Activated T-cell treated with anti-CD3 and anti-CD28 coated beads for 48 hours (primary cell): ENCODE measurements around the gene ADSS1.

ENCODE experiments used
- DNase-seq: peaks from one replicate; pipeline ENCODE4 v3.0.0-alpha.2; 2020; ENCODE audit warnings: low read depth

ADSS1 gene

DNA sequence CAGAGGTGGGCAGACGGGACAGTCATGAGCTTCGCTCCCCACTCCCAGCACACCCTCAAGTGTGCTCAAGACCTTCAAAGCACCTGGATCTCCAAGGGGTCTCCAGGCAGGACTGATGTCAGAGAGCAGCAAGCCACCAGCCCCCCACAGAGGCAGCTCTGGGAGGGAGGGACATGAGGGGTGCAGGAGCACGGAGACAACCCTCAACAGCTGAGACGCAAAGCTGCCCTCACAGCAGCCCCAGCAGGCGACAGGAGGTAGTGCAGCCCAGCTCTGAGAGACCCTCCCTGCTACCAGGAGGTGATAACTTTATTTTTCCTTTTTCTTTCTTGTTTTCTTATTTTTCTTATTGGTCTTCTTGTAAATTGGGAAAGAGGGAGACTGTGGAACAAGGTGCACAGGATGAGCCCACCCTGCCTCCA is 46.8 kb downstream of the ADSS1 start:
- no peak for DNase-seq

DNA sequence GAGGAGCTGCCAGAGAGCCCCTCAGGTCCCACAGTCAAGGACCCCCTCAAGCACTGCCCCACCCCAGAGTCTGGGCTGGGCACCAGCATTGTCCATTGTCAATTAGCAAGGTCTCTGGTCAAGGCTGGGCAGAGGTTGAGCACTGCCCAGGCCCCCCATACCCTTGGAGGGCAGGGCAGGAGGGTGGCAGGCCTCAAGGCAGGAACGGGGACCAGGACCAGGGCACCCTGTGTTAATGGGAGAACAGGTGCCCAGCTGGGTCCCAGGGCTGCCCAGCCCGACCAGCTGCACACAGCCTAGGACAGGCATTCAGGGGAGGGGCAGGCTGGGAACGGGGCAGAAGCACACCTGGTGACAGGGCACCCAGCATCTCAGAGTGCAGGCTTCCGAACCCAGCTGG is 47.3 kb downstream of the ADSS1 start:
- DNase-seq = no peak

DNA sequence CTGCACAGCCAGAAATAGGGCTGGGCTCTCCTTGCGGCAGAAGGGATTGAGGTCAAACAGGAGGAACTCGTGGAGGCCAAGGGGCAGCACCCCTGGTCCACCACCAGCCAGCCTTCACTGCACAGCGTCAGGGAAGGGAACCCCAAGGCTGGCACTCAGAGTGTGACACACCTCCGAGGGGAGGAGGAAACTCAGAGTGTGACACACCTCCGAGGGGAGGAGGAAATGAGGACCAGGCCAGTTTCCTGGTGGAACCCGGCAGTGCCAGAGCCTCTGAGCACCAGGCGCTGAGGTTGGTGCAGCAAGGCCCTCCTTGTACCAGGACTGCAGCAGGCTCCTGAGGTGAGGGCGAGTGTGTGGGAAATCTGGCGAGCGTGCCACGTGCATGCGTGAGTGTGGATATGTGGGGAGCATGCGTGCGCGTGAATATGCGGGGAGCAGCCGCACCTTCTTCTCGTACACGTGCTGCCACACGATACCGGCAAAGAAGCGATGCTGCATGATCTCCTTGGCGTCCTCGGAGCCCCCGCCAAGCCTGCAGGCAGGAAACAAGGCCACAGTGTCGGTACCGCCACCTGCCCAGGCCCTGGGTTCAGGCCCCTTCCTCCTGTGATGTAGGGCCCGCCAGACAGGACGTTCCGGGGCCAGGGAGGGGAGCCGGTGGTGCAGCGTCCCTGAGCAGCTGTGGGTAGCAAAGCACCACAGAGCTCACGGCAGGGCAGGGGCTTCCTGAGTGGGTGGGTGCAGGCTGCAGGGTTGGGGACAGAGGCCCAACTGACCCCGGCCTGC is 48.1 kb downstream of the ADSS1 start:
- no peak for DNase-seq

DNA sequence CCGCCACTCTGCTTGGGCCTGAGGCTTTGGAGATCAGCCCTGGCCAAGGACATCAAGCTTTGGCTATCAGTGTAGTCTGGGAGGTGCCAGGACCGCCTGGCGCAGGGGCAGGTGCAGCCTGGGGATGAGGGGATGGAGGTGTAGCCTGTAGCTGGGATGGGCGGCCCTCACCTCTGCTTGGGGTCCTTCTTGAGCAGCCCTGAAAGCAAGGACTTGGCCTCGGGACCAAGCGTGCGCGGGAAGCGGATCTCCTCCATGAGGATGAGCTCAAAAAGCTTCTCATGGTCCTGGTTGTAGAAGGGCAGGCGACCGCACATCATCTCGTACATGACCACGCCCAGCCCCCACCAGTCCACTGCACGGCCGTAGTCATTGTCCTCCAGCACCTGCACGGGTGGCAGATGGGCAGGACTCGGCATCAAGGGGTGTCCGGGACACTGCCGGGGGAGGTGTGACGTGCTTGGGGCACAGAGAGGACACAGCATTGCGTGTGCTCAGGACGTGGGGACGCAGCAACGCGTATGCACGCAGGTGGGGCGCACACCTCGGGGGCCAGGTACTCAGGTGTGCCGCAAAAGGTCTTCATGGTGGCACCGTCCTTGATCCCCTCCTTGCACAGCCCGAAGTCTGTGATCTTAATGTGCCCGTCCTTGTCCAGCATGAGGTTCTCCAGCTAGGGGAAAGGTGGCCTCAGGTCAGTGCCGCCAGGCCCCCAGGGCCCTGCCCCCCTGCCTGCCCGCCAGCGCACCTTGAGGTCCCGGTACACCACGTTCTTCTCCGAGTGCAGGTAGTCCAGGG is 48.9 kb downstream of the ADSS1 start:
- DNase-seq = no peak

DNA sequence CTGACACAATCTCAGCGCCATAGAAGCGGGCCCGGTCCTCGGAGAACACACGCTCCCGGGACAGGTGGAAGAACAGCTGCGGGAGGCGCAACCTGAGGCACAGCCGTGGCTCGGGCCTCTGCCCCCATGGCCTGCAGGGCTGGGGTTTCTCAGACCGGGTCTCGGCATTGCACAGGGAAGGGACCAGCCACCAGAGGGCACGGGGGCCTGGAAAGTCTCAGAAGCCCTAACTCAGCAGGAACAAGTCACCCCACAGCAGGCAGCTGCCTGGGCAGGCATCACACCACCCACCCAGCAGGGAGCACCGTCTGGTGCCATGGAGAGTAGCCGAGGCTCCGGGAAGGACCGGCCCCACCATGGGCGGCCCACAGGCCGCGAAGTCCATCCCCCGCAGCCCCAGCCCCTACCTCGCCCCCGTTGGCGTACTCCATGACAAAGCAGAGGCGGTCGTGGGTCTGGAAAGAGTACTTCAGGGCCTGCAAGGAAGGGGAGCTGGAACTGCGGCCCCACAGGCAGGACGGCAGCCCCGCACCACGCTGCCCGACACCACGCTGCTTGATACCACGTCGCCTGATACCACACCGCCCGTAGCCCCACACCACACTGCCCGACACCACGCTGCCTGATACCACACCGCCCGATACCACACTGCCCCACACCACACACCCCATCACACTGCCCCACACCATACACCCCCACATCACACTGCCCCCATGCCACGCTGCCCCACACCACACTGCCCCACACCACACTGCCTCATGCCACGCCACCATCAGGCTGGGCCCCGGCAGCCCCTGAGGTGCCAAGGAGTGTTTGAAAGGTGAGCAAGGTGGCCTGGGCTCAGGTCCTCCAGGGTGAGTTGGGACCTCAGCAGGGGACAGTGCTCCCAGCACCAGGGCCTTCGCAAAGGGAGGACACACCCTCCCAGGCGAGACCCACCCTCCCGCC is 49.8 kb downstream of the ADSS1 start:
- no peak for DNase-seq

DNA sequence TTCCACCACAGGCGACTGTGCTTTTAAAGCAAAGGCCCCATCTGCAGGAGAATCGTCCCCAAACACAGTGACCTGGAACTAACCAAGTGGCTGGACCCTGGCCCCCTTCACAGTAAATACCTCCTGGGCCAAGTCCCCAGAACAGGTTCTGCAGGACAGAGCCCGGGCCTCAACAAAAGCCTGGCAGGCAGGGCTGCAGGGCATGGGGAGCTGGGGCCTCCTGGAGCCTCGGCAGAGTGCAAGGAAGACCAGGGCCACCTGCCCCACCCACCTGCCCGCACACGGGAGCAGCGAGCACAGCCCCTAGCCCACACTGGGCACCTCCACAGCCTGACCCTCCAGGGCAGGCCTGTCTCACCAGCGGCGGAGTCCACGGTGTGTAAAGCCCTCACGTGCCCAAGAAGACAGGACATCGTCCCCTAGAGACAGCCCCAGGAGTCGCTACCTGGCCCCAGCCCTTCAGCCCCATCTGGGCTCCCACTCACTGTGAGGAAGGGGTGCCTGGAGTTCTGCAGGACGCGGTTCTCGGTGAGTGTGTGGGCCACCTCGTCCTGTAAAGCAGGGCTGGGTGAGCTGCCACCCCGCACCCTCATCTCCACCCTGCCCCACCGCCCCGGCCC is 50.5 kb downstream of the ADSS1 start:
- no peak for DNase-seq

DNA sequence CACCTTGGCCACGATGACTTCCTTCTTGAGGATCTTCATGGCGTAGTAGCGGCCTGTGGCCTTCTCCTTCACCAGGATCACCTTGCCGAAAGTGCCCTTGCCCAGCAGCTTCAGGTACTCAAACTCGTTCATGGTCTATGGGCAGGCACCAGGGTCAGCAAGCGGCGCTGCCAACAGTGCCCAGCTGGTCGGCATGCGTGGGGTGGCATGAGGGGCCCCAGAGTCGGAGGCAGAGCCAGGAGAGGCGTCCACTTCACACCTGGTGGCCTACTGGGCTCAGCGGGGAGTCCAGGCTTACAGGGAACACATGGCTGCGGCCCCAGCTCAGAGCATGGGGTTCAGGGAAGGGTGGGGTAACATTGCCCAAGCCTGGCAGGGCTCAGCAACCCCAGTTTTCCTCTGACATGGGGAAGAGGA is 51.1 kb downstream of the ADSS1 start:
- no peak for DNase-seq

DNA sequence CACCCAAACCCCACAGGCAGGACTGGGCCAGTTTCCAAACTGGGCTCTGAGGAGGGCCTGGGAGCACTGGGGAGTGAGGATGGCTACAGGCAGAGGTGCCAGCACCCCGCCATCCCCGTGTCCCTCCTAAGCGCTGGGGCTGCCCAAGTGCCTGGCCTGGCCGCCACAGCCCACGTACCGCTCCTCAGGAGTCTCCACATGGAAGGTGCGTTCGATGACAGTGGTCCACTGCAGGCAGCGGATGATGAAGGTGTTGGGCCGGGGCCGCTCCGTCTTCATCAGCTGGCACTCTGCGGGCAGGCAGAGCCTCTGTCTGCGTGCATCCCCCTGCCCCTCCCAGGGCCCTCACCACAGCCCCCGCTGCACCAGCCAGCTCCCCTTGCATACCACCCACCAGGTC is 52.5 kb downstream of the ADSS1 start:
- DNase-seq = no peak

DNA sequence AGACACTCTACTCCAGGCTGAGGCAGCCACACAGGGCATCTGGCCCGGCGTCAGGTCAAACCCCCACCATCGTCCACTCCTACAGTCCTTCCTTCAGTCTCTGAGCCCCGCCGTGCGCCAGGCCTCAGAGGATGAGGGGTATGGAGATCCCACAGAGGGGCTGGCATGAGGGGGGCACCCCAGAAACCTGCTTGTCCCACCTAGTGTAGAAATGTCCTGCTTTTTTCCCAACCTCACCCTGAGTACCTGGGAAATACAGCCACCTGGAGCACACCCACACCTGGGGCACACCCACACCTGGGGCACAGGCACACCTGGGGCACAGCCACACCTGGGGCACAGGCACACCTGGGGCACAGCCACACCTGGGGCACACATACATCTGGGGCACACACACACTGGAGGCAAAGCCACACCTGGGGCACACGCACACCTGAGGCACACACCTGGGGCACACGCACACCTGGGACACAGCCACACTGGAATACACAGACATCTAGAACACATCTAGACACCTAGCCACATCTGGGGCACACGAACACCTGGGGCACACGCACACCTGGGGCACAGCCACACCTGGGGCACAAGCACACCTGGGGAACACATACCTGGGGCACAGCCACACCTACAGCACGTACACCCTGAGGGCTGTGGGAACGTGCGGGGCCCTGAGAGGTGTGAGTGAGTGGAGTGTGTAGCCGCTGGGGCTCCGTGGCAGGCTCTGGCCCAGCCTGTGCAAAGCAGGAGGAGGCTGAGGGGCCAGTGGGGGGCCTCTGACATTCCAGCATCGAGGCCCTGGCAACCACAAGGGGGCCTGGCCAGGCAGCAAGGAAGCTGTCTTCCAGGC is 53.2 kb downstream of the ADSS1 start:
- DNase-seq = no peak

DNA sequence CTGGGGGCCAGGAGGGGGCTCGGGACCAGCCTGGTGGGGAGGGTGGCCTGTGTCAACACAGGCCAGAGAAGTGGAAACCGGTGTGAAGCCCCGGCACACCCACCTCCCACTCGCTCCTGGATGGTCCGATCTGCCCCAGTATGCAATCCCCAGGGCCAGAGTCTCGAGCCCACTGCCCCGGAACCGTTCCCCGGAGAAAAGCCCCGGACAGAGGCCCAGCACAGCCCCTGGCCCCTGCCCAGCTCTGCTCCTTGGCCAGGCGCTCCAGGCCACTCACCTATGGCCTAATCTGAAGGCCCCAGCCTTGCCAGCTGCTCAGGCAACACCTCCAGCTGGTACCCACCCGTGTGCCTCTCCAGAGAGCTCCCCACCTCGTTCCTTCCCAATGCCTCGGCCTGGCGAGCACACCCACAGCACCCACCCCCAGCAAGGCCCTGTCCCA is 53.8 kb downstream of the ADSS1 start:
- no peak for DNase-seq

DNA sequence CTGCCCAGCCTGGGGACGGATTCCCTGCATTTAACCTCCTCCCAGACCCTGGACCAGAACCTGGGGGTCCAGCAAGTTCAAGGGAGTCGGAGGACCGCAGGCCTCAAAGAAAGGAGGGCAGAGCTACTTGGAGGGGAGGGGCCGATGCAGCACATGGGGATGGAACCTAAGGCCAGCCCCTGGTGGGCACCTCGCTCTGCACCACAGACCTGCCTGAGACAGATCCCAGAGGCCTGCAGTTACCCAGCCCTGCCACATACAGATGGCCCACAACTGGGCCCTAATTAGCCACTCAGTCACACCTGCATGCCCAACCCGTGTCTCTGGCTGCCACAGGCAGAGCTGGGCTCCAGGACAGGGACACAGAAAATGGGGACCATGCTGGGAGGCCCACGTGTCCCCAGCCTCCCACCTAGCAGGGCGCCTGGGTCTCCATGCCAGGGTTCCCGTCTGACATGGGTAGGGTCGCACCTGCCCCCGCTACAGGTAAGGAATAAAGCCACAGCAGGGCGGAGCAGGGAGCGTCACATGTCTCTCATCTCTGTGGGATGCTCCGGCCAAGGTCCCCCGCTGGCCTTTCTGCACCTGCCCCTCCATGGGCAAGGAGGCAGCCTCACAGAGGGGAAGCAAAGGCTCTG is 54.8 kb downstream of the ADSS1 start:
- no peak for DNase-seq

DNA sequence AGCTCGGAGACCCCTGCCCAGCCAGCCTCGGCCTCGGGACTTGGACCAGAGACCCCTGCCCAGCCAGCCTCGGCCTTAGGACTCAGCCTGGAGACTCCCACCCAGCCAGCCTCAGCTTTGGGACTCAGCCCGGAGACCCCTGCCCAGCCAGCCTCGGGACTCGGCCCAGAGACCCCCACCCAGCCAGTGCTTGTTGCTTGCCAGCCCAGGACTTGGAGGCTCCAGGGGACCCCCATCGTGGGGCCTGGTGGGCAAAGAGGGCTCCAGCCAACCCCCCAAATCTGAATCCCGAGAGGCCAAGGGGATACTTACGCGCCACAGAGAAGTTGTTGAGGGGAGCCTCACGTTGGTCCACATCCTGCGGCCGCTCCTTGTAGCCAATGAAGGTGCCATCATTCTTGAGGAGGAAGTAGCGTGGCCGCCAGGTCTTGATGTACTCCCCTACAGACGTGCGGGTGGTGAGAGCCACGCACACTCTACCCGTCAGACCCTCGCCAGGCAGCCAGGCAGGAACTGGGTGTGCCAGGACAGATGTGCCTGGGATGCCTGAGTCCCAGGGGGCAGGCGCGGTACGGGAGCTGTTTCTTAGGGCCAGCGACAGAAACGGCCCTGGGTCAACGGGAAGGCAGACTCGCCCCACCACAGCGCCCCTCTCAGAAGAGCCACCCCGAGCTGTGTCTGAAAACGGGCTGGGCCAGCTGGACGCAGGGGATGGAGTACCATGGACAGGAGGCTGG is 55.9 kb downstream of the ADSS1 start:
- DNase-seq = no peak

DNA sequence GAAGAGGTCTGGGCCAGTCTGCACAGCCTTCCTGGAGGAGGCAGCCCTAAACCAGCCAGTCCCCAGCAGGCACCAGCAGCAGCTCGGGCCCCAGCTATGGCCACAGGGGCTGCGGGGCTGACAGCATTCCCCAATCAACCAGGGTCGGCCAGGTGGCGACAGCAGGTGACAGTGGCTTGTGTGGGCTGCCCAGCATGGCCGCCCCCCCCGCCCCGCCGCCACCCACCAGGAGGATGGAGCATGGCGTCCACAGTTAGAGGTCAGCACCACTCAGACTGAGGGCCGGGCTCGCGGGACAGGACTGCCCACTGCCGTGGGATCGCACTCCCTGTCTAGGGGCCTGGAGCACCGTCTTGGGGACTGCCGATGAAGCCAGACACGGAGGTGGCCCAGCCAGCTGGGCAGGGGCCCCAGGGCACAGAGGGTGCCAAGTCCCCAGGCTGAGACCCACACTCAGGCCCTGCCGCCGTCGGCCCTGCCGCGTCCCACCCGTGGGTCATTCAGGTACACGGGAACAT is 56.5 kb downstream of the ADSS1 start:
- no peak for DNase-seq

DNA sequence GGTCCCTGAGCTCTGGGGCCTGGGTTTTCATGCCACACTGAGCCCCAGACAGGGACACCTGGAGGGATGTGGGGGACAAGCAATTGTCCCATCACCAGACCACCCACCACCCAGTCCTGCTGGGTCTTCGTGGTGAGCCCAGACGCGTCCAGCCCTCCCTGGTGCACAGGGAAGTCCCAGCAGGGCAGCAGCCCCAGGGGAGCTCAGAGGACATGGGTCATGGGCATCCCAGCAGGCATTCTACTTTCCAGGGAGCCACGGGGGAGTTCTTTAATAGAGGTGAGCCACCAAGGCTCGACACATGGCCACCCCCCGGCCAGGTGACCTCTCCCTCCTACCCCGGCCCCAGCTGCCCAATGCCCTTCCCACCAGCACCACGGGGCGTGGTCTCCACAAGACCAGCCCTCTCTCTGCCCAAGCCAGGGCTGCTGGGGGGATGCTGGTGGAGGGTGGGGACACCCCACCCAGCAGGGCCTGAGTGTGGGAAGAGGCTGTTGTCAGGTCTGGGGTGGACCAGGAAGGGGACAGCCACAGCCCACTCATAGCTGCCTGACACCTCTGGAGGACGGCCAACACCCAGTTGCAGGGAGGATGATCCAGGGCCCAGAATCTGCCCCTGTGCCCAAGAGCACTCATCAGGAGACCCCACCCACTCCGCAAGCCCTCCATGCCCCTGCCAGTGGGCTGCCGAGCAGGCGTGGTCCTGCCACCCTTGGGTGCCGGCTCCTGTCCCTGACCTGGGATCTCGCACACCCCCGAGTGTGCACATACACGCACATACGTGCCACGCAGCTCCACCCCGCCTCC is 57.4 kb downstream of the ADSS1 start:
- no peak for DNase-seq

DNA sequence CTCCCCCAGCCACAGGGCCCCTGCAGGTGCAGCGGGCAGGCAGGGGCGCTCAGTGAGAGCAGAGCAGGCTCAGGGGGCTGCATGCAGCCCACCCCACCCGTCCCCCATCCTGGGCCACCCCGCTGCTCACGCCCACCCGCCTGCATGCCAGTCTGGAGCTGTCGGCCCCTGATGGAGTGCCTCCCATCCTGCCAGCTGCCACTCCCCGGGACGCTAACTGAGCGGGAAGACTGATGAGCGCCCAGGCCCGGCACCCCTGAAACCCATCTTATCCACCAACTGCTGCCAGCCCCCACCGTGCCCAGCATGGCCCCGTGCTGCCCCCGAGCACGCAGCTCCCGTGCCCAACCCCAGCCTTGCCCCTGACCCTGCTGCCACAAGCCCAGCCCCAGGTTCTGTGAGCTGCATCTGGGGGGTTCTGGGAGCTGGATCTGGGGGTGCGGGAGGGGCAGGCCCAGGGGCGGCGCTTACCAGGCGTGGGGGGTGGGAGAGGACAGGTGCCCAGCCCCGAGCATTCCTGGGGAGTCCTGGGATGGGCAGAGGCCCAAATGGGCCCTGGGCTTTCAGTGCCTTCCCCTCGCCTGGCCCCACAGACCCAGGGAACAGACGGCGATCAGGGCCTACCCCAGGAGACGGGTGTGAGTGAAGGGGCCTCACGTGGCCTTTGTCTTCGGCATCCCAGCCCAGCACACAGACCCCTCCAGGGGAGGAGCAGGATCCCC is 58.2 kb downstream of the ADSS1 start:
- DNase-seq = no peak

DNA sequence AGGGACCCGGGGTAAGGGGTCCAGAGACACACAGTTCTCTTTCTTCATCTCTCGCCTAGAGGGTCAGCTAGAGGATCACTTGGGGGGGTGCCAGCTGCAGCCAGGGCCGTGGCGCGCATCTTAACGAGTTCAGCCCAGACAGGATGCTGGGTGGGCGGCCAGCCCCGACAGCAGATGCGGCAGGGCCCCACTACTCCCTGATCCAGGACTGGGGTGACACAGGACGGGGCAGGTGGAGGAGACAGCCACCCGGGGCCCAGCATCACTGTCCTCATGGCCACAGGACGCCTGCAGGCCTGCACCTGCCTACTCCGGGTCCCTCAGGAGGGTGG is 58.7 kb downstream of the ADSS1 start:
- DNase-seq = no peak

DNA sequence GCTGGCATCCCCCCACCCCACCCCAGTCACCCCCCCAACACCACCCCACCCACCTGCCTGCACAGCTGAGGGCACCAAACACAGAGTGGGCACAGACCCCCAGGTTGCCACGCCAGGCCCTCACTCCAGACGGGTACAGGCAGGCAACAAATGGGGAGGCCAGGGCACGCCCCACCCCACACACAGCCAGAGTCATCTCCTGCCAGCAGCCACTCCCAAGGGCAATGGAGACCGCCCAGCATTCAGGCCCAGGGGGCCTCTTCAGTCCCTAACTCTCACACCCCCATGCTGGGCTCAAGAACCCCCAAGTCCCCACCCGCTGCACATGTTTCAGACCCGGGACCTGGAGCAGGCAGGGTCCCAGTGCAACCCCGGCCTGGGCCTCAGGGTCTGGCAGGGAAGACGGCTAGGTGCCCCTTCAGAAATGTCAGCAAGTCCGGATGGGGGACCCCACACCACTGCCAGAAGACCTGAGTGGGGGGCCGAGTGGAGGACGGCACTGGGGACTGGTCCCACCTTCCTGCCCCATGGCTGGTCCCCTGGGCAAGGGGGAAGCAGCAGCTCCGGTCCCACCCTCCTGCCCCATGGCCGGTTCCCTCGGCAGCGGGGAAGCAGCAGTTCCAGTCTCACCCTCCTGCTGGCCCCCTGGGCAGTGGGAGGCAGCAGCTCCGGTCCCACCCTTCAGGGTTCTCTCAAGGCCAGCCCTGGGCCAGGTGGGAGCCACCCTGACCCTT is 59.6 kb downstream of the ADSS1 start:
- DNase-seq = no peak
